ENCODE results near the gene HASPIN. TPM values are rescaled to one million over a fixed set of nuclear protein-coding genes. Genes with fewer than 3 reads are reported as not detected.
A peak's percentile ranks its signal among the peaks of the same experiment; 100 is the strongest.

Gene HASPIN
- total and polyA plus RNA-seq, 2 of the 13 experiments (the other 11 are each of a cell fraction or from before 2014, with no cell fraction given), result 2.7 to 8.1 TPM

DNA sequence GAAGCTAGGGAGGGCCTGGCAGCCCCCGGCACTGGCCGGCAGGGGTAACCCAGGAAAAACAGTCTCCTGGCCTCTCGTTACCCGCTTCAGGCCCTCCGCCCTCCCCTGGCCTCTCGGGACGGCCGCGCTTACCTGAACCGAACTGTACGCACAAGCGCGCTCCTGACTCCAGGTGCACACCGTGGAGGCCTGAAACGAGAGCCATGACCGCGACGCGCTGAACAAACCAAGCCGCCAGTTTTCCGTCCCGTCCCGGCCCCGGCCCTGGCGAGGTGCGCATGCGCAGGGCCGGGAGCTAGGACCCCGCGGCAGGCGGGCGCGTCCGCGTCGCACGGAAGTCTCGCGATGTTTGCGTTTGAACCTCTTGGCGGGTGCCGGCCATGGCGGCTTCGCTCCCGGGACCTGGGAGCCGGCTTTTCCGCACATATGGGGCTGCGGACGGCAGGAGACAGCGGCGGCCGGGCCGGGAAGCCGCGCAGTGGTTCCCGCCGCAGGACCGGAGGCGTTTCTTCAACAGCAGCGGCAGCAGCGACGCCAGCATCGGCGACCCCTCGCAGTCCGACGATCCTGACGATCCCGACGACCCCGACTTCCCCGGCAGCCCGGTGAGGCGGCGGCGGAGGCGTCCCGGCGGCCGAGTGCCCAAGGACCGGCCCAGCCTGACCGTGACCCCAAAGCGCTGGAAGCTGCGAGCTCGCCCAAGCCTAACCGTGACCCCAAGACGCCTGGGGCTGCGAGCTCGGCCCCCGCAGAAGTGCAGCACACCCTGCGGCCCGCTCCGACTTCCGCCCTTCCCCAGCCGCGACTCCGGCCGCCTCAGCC lies at the start of gene HASPIN (continued):
- TF ChIP-seq, protein P1, sequence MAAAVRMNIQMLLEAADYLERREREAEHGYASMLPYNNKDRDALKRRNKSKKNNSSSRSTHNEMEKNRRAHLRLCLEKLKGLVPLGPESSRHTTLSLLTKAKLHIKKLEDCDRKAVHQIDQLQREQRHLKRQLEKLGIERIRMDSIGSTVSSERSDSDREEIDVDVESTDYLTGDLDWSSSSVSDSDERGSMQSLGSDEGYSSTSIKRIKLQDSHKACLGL (CRISPR knock-in tag; IDR thresholded peaks at IDR 0.05), result peak; percentile 90
- TF ChIP-seq SRY (CRISPR knock-in tag; IDR thresholded peaks at IDR 0.05) (peak; percentile 89), CEBPG (CRISPR knock-in tag; IDR thresholded peaks at IDR 0.05) (no peak; the same call in 1 of the 2 replicates), ETV6 (CRISPR knock-in tag; conservative IDR thresholded peaks at IDR 0.05) (peak; percentile 46; the same call in 1 of the 2 replicates), TBX3 (IDR thresholded peaks at IDR 0.05; ENCODE audit: borderline replicate concordance) (peak; percentile 42; the same call in 1 of the 2 replicates), FOSL2 (CRISPR knock-in tag; IDR thresholded peaks at IDR 0.05) (peak; percentile 19; the same call in 1 of the 2 replicates), GABPA (IDR thresholded peaks at IDR 0.05; ENCODE audit: low read depth, low read length) (no peak), GABPA (CRISPR knock-in tag; IDR thresholded peaks at IDR 0.05; ENCODE audit: low read depth) (no peak), HOXA3 (CRISPR knock-in tag; IDR thresholded peaks at IDR 0.05) (peak; percentile 95), SP4 (CRISPR knock-in tag; IDR thresholded peaks at IDR 0.05) (peak; percentile 75), HNRNPLL (IDR thresholded peaks at IDR 0.05; ENCODE audit: low read depth, low read length, poor library complexity, severe bottlenecking) (peak; percentile 71), KLF11 (CRISPR knock-in tag; IDR thresholded peaks at IDR 0.05) (peak; percentile 88), ARHGAP35 (CRISPR knock-in tag; IDR thresholded peaks at IDR 0.05; ENCODE audit: borderline replicate concordance) (peak; percentile 90; the same call in 1 of the 2 replicates), ZNF589 (CRISPR knock-in tag; conservative IDR thresholded peaks at IDR 0.05) (peak; percentile 85; the same call in 1 of the 2 replicates), ZNF543 (CRISPR knock-in tag; IDR thresholded peaks at IDR 0.05) (peak; percentile 67), CBX5 (CRISPR knock-in tag; IDR thresholded peaks at IDR 0.05; ENCODE audit: borderline replicate concordance) (peak; percentile 50; the same call in 1 of the 2 replicates), ELF4 (CRISPR knock-in tag; IDR thresholded peaks at IDR 0.05; ENCODE audit: borderline replicate concordance) (peak; percentile 50; the same call in 1 of the 2 replicates)
- TF ChIP-seq, protein P2, sequence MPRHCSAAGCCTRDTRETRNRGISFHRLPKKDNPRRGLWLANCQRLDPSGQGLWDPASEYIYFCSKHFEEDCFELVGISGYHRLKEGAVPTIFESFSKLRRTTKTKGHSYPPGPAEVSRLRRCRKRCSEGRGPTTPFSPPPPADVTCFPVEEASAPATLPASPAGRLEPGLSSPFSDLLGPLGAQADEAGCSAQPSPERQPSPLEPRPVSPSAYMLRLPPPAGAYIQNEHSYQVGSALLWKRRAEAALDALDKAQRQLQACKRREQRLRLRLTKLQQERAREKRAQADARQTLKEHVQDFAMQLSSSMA (CRISPR knock-in tag; IDR thresholded peaks at IDR 0.05), result peak; percentile 68; the same call in 1 of the 2 replicates
- TF ChIP-seq, protein P3, sequence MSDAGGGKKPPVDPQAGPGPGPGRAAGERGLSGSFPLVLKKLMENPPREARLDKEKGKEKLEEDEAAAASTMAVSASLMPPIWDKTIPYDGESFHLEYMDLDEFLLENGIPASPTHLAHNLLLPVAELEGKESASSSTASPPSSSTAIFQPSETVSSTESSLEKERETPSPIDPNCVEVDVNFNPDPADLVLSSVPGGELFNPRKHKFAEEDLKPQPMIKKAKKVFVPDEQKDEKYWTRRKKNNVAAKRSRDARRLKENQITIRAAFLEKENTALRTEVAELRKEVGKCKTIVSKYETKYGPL (CRISPR knock-in tag; IDR thresholded peaks at IDR 0.05), result no peak
- TF ChIP-seq, protein P4, sequence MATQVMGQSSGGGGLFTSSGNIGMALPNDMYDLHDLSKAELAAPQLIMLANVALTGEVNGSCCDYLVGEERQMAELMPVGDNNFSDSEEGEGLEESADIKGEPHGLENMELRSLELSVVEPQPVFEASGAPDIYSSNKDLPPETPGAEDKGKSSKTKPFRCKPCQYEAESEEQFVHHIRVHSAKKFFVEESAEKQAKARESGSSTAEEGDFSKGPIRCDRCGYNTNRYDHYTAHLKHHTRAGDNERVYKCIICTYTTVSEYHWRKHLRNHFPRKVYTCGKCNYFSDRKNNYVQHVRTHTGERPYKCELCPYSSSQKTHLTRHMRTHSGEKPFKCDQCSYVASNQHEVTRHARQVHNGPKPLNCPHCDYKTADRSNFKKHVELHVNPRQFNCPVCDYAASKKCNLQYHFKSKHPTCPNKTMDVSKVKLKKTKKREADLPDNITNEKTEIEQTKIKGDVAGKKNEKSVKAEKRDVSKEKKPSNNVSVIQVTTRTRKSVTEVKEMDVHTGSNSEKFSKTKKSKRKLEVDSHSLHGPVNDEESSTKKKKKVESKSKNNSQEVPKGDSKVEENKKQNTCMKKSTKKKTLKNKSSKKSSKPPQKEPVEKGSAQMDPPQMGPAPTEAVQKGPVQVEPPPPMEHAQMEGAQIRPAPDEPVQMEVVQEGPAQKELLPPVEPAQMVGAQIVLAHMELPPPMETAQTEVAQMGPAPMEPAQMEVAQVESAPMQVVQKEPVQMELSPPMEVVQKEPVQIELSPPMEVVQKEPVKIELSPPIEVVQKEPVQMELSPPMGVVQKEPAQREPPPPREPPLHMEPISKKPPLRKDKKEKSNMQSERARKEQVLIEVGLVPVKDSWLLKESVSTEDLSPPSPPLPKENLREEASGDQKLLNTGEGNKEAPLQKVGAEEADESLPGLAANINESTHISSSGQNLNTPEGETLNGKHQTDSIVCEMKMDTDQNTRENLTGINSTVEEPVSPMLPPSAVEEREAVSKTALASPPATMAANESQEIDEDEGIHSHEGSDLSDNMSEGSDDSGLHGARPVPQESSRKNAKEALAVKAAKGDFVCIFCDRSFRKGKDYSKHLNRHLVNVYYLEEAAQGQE (IDR thresholded peaks at IDR 0.05; ENCODE audit: borderline replicate concordance in 1 of 2, low read depth in 1 of 2, low read length in 2 of 2), result no peak
- TF ChIP-seq, protein P5, sequence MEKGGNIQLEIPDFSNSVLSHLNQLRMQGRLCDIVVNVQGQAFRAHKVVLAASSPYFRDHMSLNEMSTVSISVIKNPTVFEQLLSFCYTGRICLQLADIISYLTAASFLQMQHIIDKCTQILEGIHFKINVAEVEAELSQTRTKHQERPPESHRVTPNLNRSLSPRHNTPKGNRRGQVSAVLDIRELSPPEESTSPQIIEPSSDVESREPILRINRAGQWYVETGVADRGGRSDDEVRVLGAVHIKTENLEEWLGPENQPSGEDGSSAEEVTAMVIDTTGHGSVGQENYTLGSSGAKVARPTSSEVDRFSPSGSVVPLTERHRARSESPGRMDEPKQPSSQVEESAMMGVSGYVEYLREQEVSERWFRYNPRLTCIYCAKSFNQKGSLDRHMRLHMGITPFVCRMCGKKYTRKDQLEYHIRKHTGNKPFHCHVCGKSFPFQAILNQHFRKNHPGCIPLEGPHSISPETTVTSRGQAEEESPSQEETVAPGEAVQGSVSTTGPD (CRISPR knock-in tag; IDR thresholded peaks at IDR 0.05), result no peak
- TF ChIP-seq, protein P6, sequence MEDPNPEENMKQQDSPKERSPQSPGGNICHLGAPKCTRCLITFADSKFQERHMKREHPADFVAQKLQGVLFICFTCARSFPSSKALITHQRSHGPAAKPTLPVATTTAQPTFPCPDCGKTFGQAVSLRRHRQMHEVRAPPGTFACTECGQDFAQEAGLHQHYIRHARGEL (CRISPR knock-in tag; IDR thresholded peaks at IDR 0.05), result peak; percentile 59; the same call in 1 of the 2 replicates

All from HepG2 (cell line).